ENCODE results near the gene HUS1. TPM values are rescaled to one million over a fixed set of nuclear protein-coding genes. Genes with fewer than 3 reads are reported as not detected.

Gene HUS1
- total RNA-seq, 1 donor from 2014 or later: 34.4 TPM

DNA sequence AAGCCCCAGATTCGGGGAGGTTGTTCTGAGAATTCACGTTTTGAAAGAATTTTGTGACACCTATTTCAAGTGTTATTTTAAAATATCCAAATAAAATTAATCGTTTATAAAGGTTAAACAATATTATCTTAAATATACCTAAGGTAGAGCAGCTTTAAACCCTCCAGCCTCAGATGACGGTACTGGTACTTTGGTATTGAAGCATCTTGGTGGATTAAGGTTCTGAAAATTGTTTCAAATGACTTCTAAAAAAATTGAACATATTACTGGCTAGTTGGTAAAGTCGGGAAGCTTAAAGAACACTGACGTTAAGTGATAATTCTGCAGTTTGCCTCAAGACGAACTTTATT, 392 bp upstream of the HUS1 start:
- Histone ChIP-seq H4K20me1 (ENCODE audit: insufficient read depth, low read length) (no peaks in the 10 kb centered on the region), H3K4me1 (ENCODE audit: insufficient read depth, low read length) (peaks cover 7% of the 10 kb centered on the region), H3K4me2 (ENCODE audit: low read length) (peak overlapping the region; percentile 91), H3K79me2 (ENCODE audit: insufficient read depth, low read length) (peaks cover 12% of the 10 kb centered on the region), H3K36me3 (ENCODE audit: insufficient read depth, low read length) (peaks cover 29% of the 10 kb centered on the region), H3K4me3 (ENCODE audit: insufficient read depth, low read depth, low read length) (peak overlapping the region; percentile 87), H3K9me3 (ENCODE audit: insufficient read depth, low read depth, low read length) (no peaks in the 10 kb centered on the region), H3K27ac (ENCODE audit: low read depth, low read length) (no peak overlapping the region), H3K27me3 (ENCODE audit: insufficient read depth, low read length) (no peaks in the 10 kb centered on the region), H3K9ac (ENCODE audit: low read length) (peak overlapping the region; percentile 87), H2AFZ (ENCODE audit: low read depth, low read length) (peak overlapping the region; percentile 85)
- Mint-ChIP-seq H3K4me1 (ENCODE audit: low read depth, unreplicated experiment) (peaks cover 7% of the 10 kb centered on the region), H3K27me3 (ENCODE audit: low read depth, unreplicated experiment) (no peaks in the 10 kb centered on the region), H3K9me3 (ENCODE audit: unreplicated experiment) (no peaks in the 10 kb centered on the region), H3K4me3 (ENCODE audit: unreplicated experiment) (peak overlapping the region; percentile 99), H3K36me3 (ENCODE audit: low read depth, unreplicated experiment) (peaks cover 6% of the 10 kb centered on the region), H3K27ac (ENCODE audit: unreplicated experiment) (peak overlapping the region; percentile 99)
- TF ChIP-seq EZH2 (IDR thresholded peaks at IDR 0.05; ENCODE audit: insufficient read depth, low read length): no peak
- TF ChIP-seq, protein P1, sequence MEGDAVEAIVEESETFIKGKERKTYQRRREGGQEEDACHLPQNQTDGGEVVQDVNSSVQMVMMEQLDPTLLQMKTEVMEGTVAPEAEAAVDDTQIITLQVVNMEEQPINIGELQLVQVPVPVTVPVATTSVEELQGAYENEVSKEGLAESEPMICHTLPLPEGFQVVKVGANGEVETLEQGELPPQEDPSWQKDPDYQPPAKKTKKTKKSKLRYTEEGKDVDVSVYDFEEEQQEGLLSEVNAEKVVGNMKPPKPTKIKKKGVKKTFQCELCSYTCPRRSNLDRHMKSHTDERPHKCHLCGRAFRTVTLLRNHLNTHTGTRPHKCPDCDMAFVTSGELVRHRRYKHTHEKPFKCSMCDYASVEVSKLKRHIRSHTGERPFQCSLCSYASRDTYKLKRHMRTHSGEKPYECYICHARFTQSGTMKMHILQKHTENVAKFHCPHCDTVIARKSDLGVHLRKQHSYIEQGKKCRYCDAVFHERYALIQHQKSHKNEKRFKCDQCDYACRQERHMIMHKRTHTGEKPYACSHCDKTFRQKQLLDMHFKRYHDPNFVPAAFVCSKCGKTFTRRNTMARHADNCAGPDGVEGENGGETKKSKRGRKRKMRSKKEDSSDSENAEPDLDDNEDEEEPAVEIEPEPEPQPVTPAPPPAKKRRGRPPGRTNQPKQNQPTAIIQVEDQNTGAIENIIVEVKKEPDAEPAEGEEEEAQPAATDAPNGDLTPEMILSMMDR (IDR thresholded peaks at IDR 0.05; ENCODE audit: insufficient read depth, low read depth, low read length): no peak
- no peak for FAIRE-seq
- DNase-seq (ENCODE audit: low read depth): no peak

DNA sequence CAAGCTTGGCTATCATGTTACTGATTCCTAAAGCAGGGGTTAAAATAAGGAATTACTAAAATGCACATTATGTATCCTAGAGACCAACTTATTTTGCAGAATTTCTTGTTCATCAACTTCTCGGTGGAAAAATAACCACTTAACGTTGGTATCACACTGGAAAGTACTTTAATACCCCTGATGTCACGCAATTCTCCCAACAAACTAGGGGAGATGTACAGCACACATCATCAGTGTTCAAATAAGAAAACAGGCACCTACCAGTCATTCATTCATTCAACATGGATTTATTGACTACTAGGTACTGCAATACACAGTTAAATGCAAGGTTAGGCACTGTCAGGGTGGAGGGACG, 648 bp downstream of the HUS1 start:
- Mint-ChIP-seq H3K4me1 (ENCODE audit: low read depth, unreplicated experiment) (peaks cover 7% of the 10 kb centered on the region), H3K9me3 (ENCODE audit: unreplicated experiment) (no peaks in the 10 kb centered on the region), H3K36me3 (ENCODE audit: low read depth, unreplicated experiment) (peaks cover 10% of the 10 kb centered on the region), H3K4me3 (ENCODE audit: unreplicated experiment) (peak overlapping the region; percentile 99), H3K27me3 (ENCODE audit: low read depth, unreplicated experiment) (no peaks in the 10 kb centered on the region), H3K27ac (ENCODE audit: unreplicated experiment) (no peak overlapping the region)
- Histone ChIP-seq H3K4me1 (ENCODE audit: insufficient read depth, low read length) (peaks cover 7% of the 10 kb centered on the region), H3K27me3 (ENCODE audit: insufficient read depth, low read length) (no peaks in the 10 kb centered on the region), H4K20me1 (ENCODE audit: insufficient read depth, low read length) (no peaks in the 10 kb centered on the region), H3K27ac (ENCODE audit: low read depth, low read length) (peak overlapping the region; percentile 77), H3K79me2 (ENCODE audit: insufficient read depth, low read length) (peaks cover 12% of the 10 kb centered on the region), H3K9ac (ENCODE audit: low read length) (peak overlapping the region; percentile 87), H3K4me2 (ENCODE audit: low read length) (peak overlapping the region; percentile 91), H2AFZ (ENCODE audit: low read depth, low read length) (peak overlapping the region; percentile 55), H3K9me3 (ENCODE audit: insufficient read depth, low read depth, low read length) (no peaks in the 10 kb centered on the region), H3K36me3 (ENCODE audit: insufficient read depth, low read length) (peaks cover 37% of the 10 kb centered on the region), H3K4me3 (ENCODE audit: insufficient read depth, low read depth, low read length) (peak overlapping the region; percentile 87)
- no peak for FAIRE-seq
- no peak for TF ChIP-seq EZH2 (IDR thresholded peaks at IDR 0.05; ENCODE audit: insufficient read depth, low read length)
- TF ChIP-seq, protein P1 (IDR thresholded peaks at IDR 0.05; ENCODE audit: insufficient read depth, low read depth, low read length): no peak
- no peak for DNase-seq (ENCODE audit: low read depth)

DNA sequence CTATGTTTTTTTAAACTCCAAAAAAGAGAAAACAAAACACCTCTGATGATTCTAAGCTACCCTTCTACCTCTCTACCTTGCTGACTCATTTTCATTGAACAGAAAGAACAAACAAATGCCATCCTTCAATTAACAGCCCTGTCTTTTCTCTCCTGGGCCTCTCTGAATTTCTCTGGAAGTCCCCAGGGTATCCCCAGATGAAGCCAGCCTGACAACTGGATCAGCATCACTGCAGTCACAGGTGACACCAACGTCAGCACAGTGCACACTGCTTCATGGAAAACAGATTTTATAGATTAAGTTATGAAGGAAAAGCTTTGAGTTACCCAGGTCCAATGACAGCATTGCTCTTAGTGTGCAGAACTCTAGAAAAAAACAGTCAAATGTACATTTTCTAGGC, 5.7 kb downstream of the HUS1 start:
- H3K4me1 ChIP-seq (ENCODE audit: insufficient read depth, low read length): peaks cover 7% of the 10 kb centered on the region
- H3K4me2 ChIP-seq (ENCODE audit: low read length): no peak overlapping the region
- Mint-ChIP-seq H3K27ac (ENCODE audit: unreplicated experiment) (no peak overlapping the region), H3K4me3 (ENCODE audit: unreplicated experiment) (no peak overlapping the region), H3K27me3 (ENCODE audit: low read depth, unreplicated experiment) (no peaks in the 10 kb centered on the region), H3K4me1 (ENCODE audit: low read depth, unreplicated experiment) (peaks cover 10% of the 10 kb centered on the region), H3K36me3 (ENCODE audit: low read depth, unreplicated experiment) (peaks cover 11% of the 10 kb centered on the region), H3K9me3 (ENCODE audit: unreplicated experiment) (no peaks in the 10 kb centered on the region)
- DNase-seq (ENCODE audit: low read depth): no peak
- FAIRE-seq: no peak
- peaks cover 10% of the 10 kb centered on the region for H3K79me2 ChIP-seq (ENCODE audit: insufficient read depth, low read length)
- no peaks in the 10 kb centered on the region for H3K9me3 ChIP-seq (ENCODE audit: insufficient read depth, low read depth, low read length)
- TF ChIP-seq EZH2 (IDR thresholded peaks at IDR 0.05; ENCODE audit: insufficient read depth, low read length): no peak
- TF ChIP-seq, protein P1 (IDR thresholded peaks at IDR 0.05; ENCODE audit: insufficient read depth, low read depth, low read length): no peak
- H3K36me3 ChIP-seq (ENCODE audit: insufficient read depth, low read length): peaks cover 48% of the 10 kb centered on the region
- H3K27ac ChIP-seq (ENCODE audit: low read depth, low read length): no peak overlapping the region
- no peak overlapping the region for H3K9ac ChIP-seq (ENCODE audit: low read length)
- H2AFZ ChIP-seq (ENCODE audit: low read depth, low read length): no peak overlapping the region
- H3K4me3 ChIP-seq (ENCODE audit: insufficient read depth, low read depth, low read length): no peak overlapping the region
- H3K27me3 ChIP-seq (ENCODE audit: insufficient read depth, low read length): no peaks in the 10 kb centered on the region
- H4K20me1 ChIP-seq (ENCODE audit: insufficient read depth, low read length): no peaks in the 10 kb centered on the region

Data from astrocyte (in vitro differentiated cells and primary cell).